GM23338 (cell line): Measurements from ENCODE around the gene FGD4. TPM values are rescaled to one million over a fixed set of nuclear protein-coding genes. Genes with fewer than 3 reads are reported as not detected.

Source experiments
- CREB1 ChIP-seq: fragments of 250-450 bp; sonication (Bioruptor Pico); IDR thresholded peaks from 2 replicates; pipeline ENCODE4 v1.5.0; 2020; ENCODE audit warnings: low read depth, mild to moderate bottlenecking, moderate library complexity
- CTCF ChIP-seq, 2 experiments: fragments of 200-600 bp in 1 of 2; sonication (generic) in 1 of 2; conservative IDR thresholded peaks; 2 replicates each; pipeline versions ENCODE4 v1.5.1 to v1.6.1; 2016 to 2017; ENCODE audit warnings: antibody characterized with exemption in 2 of 2, low read depth in 2 of 2, mild to moderate bottlenecking in 2 of 2, moderate library complexity in 1 of 2
- ETS1 ChIP-seq: IDR thresholded peaks from 2 replicates; pipeline ENCODE4 v1.6.1; 2016; ENCODE audit warnings: antibody characterized with exemption
- EZH2 ChIP-seq: fragments of 200-600 bp; sonication (generic); IDR thresholded peaks from one replicate; pipeline ENCODE4 v1.8.0; 2017; ENCODE audit warnings: antibody characterized with exemption, mild to moderate bottlenecking, low read depth; ENCODE audit not compliant: unreplicated experiment
- JUNB ChIP-seq: IDR thresholded peaks from one replicate; pipeline ENCODE4 v1.6.1; 2016; ENCODE audit warnings: antibody characterized with exemption; ENCODE audit not compliant: unreplicated experiment
- NANOG ChIP-seq: IDR thresholded peaks from 2 replicates; pipeline ENCODE4 v1.6.1; 2016; ENCODE audit warnings: antibody characterized with exemption, borderline replicate concordance
- POLR2AphosphoS5 ChIP-seq: IDR thresholded peaks from 2 replicates; pipeline ENCODE4 v1.6.1; 2016; ENCODE audit warnings: antibody characterized with exemption, low read depth
- STAT1 ChIP-seq: IDR thresholded peaks from one replicate; pipeline ENCODE4 v1.6.1; 2016; ENCODE audit warnings: antibody characterized with exemption; ENCODE audit not compliant: unreplicated experiment
- ZNF114 ChIP-seq: fragments of 250-450 bp; sonication (Bioruptor Pico); IDR thresholded peaks from 2 replicates; pipeline ENCODE4 v1.5.0; 2020; ENCODE audit warnings: mild to moderate bottlenecking, moderate library complexity
- ZNF331 ChIP-seq: fragments of 250-450 bp; sonication (Bioruptor Pico); IDR thresholded peaks from 2 replicates; pipeline ENCODE4 v1.5.0; 2020; ENCODE audit warnings: low read depth, mild to moderate bottlenecking, moderate library complexity
- polyA plus RNA-seq: library from polyadenylated mRNA; unstranded; fragments of >200 nt; fragmentation: Nextera tagmentation; extraction: Ambion mirVana; gene quantifications from 2 replicates; pipeline ENCODE4 v1.2.1, GENCODE V29; 2016
- total RNA-seq: library from RNA; depleted of rRNA; stranded (reverse); fragments of >200 nt; shearing (Covaris generic); gene quantifications from 2 replicates; pipeline ENCODE4 v1.2.3, GENCODE V29; 2014
- TF ChIP-seq, protein P1 (sequence below): fragments of 250-450 bp; sonication (Bioruptor Pico); IDR thresholded peaks from 2 replicates; pipeline ENCODE4 v1.5.0; 2020; ENCODE audit warnings: mild to moderate bottlenecking, moderate library complexity
- TF ChIP-seq, protein P2 (sequence below): IDR thresholded peaks from one replicate; pipeline ENCODE4 v1.6.1; 2018; ENCODE audit warnings: antibody characterized with exemption; ENCODE audit not compliant: unreplicated experiment

FGD4 gene
- total and polyA plus RNA-seq, 2 experiments from 2014 or later = 24.3 to 54.3 TPM

DNA sequence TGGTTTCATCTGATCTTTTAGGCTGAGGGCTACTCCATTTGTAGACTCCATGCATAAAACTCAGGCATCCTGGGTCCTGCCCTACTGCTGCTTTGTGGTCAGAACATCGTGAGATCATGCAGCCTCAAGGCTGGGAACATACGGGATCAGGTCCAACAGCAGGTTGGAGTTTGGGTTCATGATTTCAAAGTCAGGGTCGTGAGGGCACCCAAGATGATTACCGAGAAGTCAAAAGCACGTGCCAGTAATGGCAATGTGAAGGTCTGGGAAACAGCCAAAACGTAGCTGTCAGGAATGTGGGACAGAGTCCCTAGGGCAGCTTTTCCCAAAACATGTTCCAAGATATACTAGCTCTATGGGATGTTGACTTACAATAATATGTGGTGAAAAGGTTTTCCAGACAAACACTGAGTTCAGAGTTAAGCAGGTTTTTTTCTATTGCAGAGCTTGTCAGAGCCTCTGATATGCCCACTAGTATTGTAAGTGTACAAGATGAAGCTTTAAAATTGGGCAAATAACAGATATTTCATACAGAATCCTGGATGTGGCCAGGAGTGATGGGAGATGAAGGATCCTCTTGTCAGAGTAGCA, 149.4 kb downstream of the FGD4 start (continued):
- TF ChIP-seq, protein P1, sequence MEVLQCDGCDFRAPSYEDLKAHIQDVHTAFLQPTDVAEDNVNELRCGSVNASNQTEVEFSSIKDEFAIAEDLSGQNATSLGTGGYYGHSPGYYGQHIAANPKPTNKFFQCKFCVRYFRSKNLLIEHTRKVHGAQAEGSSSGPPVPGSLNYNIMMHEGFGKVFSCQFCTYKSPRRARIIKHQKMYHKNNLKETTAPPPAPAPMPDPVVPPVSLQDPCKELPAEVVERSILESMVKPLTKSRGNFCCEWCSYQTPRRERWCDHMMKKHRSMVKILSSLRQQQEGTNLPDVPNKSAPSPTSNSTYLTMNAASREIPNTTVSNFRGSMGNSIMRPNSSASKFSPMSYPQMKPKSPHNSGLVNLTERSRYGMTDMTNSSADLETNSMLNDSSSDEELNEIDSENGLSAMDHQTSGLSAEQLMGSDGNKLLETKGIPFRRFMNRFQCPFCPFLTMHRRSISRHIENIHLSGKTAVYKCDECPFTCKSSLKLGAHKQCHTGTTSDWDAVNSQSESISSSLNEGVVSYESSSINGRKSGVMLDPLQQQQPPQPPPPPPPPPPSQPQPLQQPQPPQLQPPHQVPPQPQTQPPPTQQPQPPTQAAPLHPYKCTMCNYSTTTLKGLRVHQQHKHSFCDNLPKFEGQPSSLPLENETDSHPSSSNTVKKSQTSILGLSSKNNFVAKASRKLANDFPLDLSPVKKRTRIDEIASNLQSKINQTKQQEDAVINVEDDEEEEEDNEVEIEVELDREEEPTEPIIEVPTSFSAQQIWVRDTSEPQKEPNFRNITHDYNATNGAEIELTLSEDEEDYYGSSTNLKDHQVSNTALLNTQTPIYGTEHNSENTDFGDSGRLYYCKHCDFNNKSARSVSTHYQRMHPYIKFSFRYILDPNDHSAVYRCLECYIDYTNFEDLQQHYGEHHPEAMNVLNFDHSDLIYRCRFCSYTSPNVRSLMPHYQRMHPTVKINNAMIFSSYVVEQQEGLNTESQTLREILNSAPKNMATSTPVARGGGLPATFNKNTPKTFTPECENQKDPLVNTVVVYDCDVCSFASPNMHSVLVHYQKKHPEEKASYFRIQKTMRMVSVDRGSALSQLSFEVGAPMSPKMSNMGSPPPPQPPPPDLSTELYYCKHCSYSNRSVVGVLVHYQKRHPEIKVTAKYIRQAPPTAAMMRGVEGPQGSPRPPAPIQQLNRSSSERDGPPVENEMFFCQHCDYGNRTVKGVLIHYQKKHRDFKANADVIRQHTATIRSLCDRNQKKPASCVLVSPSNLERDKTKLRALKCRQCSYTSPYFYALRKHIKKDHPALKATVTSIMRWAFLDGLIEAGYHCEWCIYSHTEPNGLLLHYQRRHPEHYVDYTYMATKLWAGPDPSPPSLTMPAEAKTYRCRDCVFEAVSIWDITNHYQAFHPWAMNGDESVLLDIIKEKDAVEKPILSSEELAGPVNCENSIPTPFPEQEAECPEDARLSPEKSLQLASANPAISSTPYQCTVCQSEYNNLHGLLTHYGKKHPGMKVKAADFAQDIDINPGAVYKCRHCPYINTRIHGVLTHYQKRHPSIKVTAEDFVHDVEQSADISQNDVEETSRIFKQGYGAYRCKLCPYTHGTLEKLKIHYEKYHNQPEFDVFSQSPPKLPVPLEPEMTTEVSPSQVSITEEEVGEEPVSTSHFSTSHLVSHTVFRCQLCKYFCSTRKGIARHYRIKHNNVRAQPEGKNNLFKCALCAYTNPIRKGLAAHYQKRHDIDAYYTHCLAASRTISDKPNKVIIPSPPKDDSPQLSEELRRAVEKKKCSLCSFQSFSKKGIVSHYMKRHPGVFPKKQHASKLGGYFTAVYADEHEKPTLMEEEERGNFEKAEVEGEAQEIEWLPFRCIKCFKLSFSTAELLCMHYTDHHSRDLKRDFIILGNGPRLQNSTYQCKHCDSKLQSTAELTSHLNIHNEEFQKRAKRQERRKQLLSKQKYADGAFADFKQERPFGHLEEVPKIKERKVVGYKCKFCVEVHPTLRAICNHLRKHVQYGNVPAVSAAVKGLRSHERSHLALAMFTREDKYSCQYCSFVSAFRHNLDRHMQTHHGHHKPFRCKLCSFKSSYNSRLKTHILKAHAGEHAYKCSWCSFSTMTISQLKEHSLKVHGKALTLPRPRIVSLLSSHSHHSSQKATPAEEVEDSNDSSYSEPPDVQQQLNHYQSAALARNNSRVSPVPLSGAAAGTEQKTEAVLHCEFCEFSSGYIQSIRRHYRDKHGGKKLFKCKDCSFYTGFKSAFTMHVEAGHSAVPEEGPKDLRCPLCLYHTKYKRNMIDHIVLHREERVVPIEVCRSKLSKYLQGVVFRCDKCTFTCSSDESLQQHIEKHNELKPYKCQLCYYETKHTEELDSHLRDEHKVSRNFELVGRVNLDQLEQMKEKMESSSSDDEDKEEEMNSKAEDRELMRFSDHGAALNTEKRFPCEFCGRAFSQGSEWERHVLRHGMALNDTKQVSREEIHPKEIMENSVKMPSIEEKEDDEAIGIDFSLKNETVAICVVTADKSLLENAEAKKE (CRISPR knock-in tag) = no peak
- TF ChIP-seq NANOG = no peak
- no peak for TF ChIP-seq CREB1 (CRISPR knock-in tag)
- TF ChIP-seq, protein P2, sequence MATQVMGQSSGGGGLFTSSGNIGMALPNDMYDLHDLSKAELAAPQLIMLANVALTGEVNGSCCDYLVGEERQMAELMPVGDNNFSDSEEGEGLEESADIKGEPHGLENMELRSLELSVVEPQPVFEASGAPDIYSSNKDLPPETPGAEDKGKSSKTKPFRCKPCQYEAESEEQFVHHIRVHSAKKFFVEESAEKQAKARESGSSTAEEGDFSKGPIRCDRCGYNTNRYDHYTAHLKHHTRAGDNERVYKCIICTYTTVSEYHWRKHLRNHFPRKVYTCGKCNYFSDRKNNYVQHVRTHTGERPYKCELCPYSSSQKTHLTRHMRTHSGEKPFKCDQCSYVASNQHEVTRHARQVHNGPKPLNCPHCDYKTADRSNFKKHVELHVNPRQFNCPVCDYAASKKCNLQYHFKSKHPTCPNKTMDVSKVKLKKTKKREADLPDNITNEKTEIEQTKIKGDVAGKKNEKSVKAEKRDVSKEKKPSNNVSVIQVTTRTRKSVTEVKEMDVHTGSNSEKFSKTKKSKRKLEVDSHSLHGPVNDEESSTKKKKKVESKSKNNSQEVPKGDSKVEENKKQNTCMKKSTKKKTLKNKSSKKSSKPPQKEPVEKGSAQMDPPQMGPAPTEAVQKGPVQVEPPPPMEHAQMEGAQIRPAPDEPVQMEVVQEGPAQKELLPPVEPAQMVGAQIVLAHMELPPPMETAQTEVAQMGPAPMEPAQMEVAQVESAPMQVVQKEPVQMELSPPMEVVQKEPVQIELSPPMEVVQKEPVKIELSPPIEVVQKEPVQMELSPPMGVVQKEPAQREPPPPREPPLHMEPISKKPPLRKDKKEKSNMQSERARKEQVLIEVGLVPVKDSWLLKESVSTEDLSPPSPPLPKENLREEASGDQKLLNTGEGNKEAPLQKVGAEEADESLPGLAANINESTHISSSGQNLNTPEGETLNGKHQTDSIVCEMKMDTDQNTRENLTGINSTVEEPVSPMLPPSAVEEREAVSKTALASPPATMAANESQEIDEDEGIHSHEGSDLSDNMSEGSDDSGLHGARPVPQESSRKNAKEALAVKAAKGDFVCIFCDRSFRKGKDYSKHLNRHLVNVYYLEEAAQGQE = no peak
- no peak for TF ChIP-seq ZNF114 (CRISPR knock-in tag)
- no peak for TF ChIP-seq EZH2
- no peak for TF ChIP-seq ETS1
- TF ChIP-seq JUNB = no peak
- no peak for TF ChIP-seq STAT1
- TF ChIP-seq POLR2AphosphoS5 = no peak
- TF ChIP-seq ZNF331 (CRISPR knock-in tag) = no peak
- no peak for TF ChIP-seq CTCF (conservative IDR thresholded peaks at IDR 0.05; ENCODE audit: low read depth in 2 of 2)
